ENCODE results near the gene MRAP2. TPM values are rescaled to one million over a fixed set of nuclear protein-coding genes. Genes with fewer than 3 reads are reported as not detected.
"Not testable (repeated sequence)": the region's sequence is repeated elsewhere in the genome, so short reads cannot be mapped to it uniquely, and the experiment has no call there.

MRAP2 gene
- total RNA-seq, 1 experiment from 2014 or later = 0.33 TPM

GRCh38 chr6:84123186-84123585 lies 89.6 kb downstream of the MRAP2 start:
- Mint-ChIP-seq H3K4me1 (ENCODE audit: insufficient read depth, unreplicated experiment) (no peaks in the 10 kb centered on the region), H3K36me3 (ENCODE audit: insufficient read depth, unreplicated experiment) (no peaks in the 10 kb centered on the region), H3K27me3 (ENCODE audit: insufficient read depth, unreplicated experiment) (no peaks in the 10 kb centered on the region), H3K9me3 (ENCODE audit: unreplicated experiment) (peaks cover 7% of the 10 kb centered on the region), H3K4me3 (ENCODE audit: unreplicated experiment) (no peak overlapping the region), H3K27ac (ENCODE audit: low read depth, unreplicated experiment) (no peak overlapping the region)
- CTCF ChIA-PET = no interaction called here
- TF ChIP-seq CTCF (IDR thresholded peaks at IDR 0.05; ENCODE audit: unreplicated experiment) = no peak
- no TSS peak for BruUV-seq (replicated peaks)
- POLR2A ChIA-PET = no interaction called here
- DNase-seq (ENCODE audit: unreplicated experiment) = no peak
- intact Hi-C loops (cut with micrococcal nuclease) = no loop called here

- H3K27ac Mint-ChIP-seq (ENCODE audit: low read depth, unreplicated experiment); intact Hi-C loops (cut with micrococcal nuclease); H3K9me3 Mint-ChIP-seq (ENCODE audit: unreplicated experiment); H3K36me3 Mint-ChIP-seq (ENCODE audit: insufficient read depth, unreplicated experiment); H3K4me3 Mint-ChIP-seq (ENCODE audit: unreplicated experiment); DNase-seq (ENCODE audit: unreplicated experiment); H3K27me3 Mint-ChIP-seq (ENCODE audit: insufficient read depth, unreplicated experiment); BruUV-seq (replicated peaks); CTCF ChIA-PET; POLR2A ChIA-PET; H3K4me1 Mint-ChIP-seq (ENCODE audit: insufficient read depth, unreplicated experiment): not testable (repeated sequence)
Measured at GRCh38 chr6:84129588-84129987, 96.0 kb downstream of the MRAP2 start.

GRCh38 chr6:84133385-84133784 lies 99.8 kb downstream of the MRAP2 start:
- H3K4me3 Mint-ChIP-seq (ENCODE audit: unreplicated experiment); H3K27ac Mint-ChIP-seq (ENCODE audit: low read depth, unreplicated experiment); CTCF ChIA-PET; intact Hi-C loops (cut with micrococcal nuclease); H3K4me1 Mint-ChIP-seq (ENCODE audit: insufficient read depth, unreplicated experiment); H3K9me3 Mint-ChIP-seq (ENCODE audit: unreplicated experiment); BruUV-seq (replicated peaks); H3K27me3 Mint-ChIP-seq (ENCODE audit: insufficient read depth, unreplicated experiment); POLR2A ChIA-PET; DNase-seq (ENCODE audit: unreplicated experiment): not testable (repeated sequence)
- H3K36me3 Mint-ChIP-seq (ENCODE audit: insufficient read depth, unreplicated experiment) = peaks cover 13% of the 10 kb centered on the region

GRCh38 chr6:84135291-84135690 lies 101.7 kb downstream of the MRAP2 start:
- intact Hi-C loops (cut with micrococcal nuclease) = no loop called here
- TF ChIP-seq CTCF (IDR thresholded peaks at IDR 0.05; ENCODE audit: unreplicated experiment) = no peak
- Mint-ChIP-seq H3K27me3 (ENCODE audit: insufficient read depth, unreplicated experiment) (no peaks in the 10 kb centered on the region), H3K27ac (ENCODE audit: low read depth, unreplicated experiment) (peak overlapping the region; percentile 16), H3K9me3 (ENCODE audit: unreplicated experiment) (peaks cover 7% of the 10 kb centered on the region), H3K36me3 (ENCODE audit: insufficient read depth, unreplicated experiment) (peaks cover 13% of the 10 kb centered on the region), H3K4me1 (ENCODE audit: insufficient read depth, unreplicated experiment) (no peaks in the 10 kb centered on the region), H3K4me3 (ENCODE audit: unreplicated experiment) (no peak overlapping the region)
- POLR2A ChIA-PET = no interaction called here
- CTCF ChIA-PET = no interaction called here
- no TSS peak for BruUV-seq (replicated peaks)
- DNase-seq (ENCODE audit: unreplicated experiment) = no peak

GRCh38 chr6:84136364-84137050 lies 102.9 kb downstream of the MRAP2 start:
- Mint-ChIP-seq H3K36me3 (ENCODE audit: insufficient read depth, unreplicated experiment) (peaks cover 17% of the 10 kb centered on the region), H3K9me3 (ENCODE audit: unreplicated experiment) (peaks cover 7% of the 10 kb centered on the region), H3K27me3 (ENCODE audit: insufficient read depth, unreplicated experiment) (no peaks in the 10 kb centered on the region), H3K27ac (ENCODE audit: low read depth, unreplicated experiment) (peak overlapping the region; percentile 16), H3K4me1 (ENCODE audit: insufficient read depth, unreplicated experiment) (no peaks in the 10 kb centered on the region), H3K4me3 (ENCODE audit: unreplicated experiment) (no peak overlapping the region)
- BruUV-seq (replicated peaks) = no TSS peak
- intact Hi-C loops (cut with micrococcal nuclease) = no loop called here
- POLR2A ChIA-PET = no interaction called here
- no peak for DNase-seq (ENCODE audit: unreplicated experiment)
- no peak for TF ChIP-seq CTCF (IDR thresholded peaks at IDR 0.05; ENCODE audit: unreplicated experiment)
- CTCF ChIA-PET = no interaction called here

Measured in MCF 10A (cell line).